Measurements from ENCODE around the gene MVB12B. TPM values are rescaled to one million over a fixed set of nuclear protein-coding genes. Genes with fewer than 3 reads are reported as not detected.

The MVB12B gene
- total and polyA plus RNA-seq, 8 donors, result 19.9 to 25.3 (median 22.8) TPM

DNA sequence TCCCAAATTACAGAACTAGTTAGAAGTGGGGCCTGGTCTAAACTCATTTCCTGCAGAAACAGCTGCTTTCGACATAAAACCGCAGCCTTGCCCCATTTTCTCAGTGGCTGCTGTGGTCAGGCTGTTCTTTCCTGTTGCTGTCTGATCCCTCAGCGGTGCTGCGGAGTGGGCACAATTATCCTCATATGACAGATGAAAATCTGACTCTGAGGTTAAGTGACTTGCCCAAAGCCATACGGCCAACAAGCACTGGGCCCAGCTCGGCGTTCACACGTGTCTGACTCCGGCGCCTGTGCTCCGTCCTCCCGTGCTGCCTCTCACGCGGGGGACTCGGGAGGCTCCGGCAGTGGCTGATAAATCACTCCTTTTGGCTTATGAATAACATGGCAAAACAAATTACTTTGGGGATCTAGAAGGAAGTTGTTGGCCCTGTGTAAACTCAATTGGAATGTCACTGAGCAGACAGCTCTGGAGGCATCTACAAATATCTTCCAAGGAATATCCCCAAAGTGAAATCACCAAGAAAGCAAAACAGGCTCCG is 144.5 kb downstream of the MVB12B start:
- TF ChIP-seq, protein P1, sequence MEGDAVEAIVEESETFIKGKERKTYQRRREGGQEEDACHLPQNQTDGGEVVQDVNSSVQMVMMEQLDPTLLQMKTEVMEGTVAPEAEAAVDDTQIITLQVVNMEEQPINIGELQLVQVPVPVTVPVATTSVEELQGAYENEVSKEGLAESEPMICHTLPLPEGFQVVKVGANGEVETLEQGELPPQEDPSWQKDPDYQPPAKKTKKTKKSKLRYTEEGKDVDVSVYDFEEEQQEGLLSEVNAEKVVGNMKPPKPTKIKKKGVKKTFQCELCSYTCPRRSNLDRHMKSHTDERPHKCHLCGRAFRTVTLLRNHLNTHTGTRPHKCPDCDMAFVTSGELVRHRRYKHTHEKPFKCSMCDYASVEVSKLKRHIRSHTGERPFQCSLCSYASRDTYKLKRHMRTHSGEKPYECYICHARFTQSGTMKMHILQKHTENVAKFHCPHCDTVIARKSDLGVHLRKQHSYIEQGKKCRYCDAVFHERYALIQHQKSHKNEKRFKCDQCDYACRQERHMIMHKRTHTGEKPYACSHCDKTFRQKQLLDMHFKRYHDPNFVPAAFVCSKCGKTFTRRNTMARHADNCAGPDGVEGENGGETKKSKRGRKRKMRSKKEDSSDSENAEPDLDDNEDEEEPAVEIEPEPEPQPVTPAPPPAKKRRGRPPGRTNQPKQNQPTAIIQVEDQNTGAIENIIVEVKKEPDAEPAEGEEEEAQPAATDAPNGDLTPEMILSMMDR (IDR thresholded peaks at IDR 0.05), result no peak
- intact Hi-C loops (cut with DNase I), result no loop called here
- no peaks in the 10 kb centered on the region for H3K27me3 ChIP-seq
- no peaks in the 10 kb centered on the region for H3K36me3 ChIP-seq
- ATAC-seq (peak; percentile 84), DNase-seq (peak in 2 of 4 donors; percentile 86 to 92)
- H3K27ac ChIP-seq, result peak overlapping the region; percentile 49 to 89
- no peak overlapping the region for H3K4me3 ChIP-seq
- H3K9me3 ChIP-seq, result no peaks in the 10 kb centered on the region
- H3K4me1 ChIP-seq, result peaks cover 0 to 68% of the 10 kb centered on the region in 2 donors

DNA sequence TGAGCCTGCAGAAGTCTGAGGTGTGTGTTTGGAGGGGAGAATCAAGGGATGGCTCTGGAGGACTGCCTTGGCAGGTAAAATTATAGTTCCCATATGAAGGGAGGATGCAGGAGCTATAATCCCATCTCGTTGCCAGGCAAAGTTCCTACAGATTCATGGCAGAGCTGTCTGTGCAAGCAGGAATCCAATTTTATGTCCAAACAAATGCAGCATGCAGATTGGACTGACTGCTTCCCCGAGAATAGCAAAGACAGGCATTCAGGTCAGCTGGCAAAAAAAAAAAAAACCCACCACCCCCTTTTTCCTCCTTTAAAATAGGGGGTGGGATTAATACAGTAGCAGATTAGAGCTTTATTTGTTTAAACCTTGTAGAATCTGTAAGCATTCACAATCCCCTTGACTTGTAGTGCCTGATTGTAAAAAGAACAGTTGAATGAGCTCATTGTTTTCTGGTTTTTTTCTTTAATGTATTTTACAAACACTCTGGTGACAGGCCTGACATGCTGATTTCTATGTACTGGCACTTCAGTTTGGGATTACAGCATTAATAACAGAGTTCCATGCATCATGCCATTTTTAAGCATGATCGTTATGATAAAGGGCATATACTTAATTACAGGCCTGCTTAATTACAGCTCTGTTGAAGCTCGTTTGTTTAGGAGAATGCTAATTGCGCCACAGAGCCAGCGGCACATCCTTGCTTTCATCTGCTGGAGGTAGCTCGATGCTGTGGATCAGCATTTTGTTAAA is 145.7 kb downstream of the MVB12B start:
- H3K27ac ChIP-seq, result peak overlapping the region in 1 of 2 donors; percentile 89
- no peaks in the 10 kb centered on the region for H3K9me3 ChIP-seq
- no peak for DNase-seq
- no peak overlapping the region for H3K4me3 ChIP-seq
- H3K4me1 ChIP-seq, result peaks cover 0 to 68% of the 10 kb centered on the region in 2 donors
- H3K27me3 ChIP-seq, result no peaks in the 10 kb centered on the region
- intact Hi-C loops (cut with DNase I), result no loop called here
- TF ChIP-seq, protein P1 (IDR thresholded peaks at IDR 0.05), result no peak
- H3K36me3 ChIP-seq, result no peaks in the 10 kb centered on the region
- no peak for ATAC-seq

DNA sequence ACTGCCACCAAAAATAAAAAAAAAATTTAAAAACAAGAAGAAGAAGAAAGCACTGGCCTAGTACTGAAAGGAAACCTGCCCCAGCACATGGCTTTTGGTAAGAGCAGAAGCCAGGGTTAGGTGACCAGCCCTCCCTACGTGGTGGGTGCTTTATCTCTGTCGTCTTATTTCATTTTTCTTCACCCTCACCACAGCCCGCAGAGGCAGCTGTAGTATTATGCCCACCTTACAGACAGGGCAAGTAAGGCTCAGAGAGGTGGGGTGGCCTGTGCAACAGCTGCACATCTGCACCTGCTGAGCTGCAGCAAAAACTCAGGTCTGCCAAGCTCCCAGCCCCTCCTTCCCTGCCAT is 146.3 kb downstream of the MVB12B start:
- Histone ChIP-seq H3K36me3 (no peaks in the 10 kb centered on the region), H3K9me3 (no peaks in the 10 kb centered on the region), H3K4me3 (no peak overlapping the region), H3K27me3 (no peaks in the 10 kb centered on the region), H3K27ac (no peak overlapping the region), H3K4me1 (peaks cover 0 to 62% of the 10 kb centered on the region in 2 donors)
- DNase-seq (no peak), ATAC-seq (no peak)
- TF ChIP-seq, protein P1 (IDR thresholded peaks at IDR 0.05), result no peak
- intact Hi-C loops (cut with DNase I), result no loop called here

DNA sequence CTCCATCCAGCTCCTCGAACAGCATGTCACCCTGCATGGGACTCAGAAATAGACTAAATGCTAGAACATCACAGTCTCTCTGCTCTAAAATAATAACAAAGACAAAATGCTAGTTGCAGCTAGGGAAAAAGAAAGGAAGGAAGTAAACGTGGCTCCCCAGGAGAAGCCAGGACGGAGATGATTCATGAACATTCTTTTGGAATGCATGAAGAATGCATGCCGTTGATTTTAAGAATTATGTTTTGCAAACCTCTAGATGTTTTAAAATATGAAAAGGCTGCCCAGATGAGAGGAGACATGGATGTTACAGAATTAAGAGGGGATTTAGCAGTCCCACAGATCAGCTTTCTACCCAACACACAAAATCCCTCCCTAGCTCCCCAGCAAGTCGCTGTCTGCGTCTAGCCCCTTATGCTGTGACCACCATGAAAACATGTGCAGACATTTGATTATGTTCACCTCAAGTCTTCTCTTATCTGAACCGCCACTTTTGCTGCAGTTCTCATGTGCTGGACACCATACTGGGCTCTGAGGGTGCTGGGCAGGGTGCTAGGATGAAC is 147.7 kb downstream of the MVB12B start:
- intact Hi-C loops (cut with DNase I), result no loop called here
- Histone ChIP-seq H3K36me3 (no peaks in the 10 kb centered on the region), H3K27ac (no peak overlapping the region)

More for the DNA sequence above, 147.7 kb downstream of the MVB12B start:
- Histone ChIP-seq H3K4me1 (peaks cover 0 to 49% of the 10 kb centered on the region in 2 donors), H3K27me3 (no peaks in the 10 kb centered on the region), H3K4me3 (no peak overlapping the region), H3K9me3 (no peaks in the 10 kb centered on the region)
- TF ChIP-seq, protein P1 (IDR thresholded peaks at IDR 0.05), result no peak
- ATAC-seq (no peak), DNase-seq (no peak)

Data from left lung (tissue), 10 donors.